ENCODE measurements around the gene LDLRAD4.

GRCh38 chr18:13581496-13582177, 363.1 kb downstream of the LDLRAD4 start:
- no peak for TF ChIP-seq CTCF (IDR thresholded peaks at IDR 0.05)
- no peak for TF ChIP-seq EP300 (IDR thresholded peaks at IDR 0.05)
